Lung (tissue), 12 donors: ENCODE data around the gene LRP1B. TPM values are rescaled to one million over a fixed set of nuclear protein-coding genes. Genes with fewer than 3 reads are reported as not detected.
"Not testable (repeated sequence)": the region's sequence is repeated elsewhere in the genome, so short reads cannot be mapped to it uniquely, and the experiment has no call there.

ENCODE experiments used
- ATAC-seq: fragments of 200-7000 bp; cut with Tn5 transposase; one replicate; pipeline ENCODE4 v1.9.1; 2020; ENCODE audit warnings: moderate number of reproducible peaks; ENCODE audit not compliant: insufficient read depth, low FRiP score
- DNase-seq, 3 donors: peaks; one replicate each; pipeline ENCODE4 v3.0.0-alpha.2; 2013 to 2017
- H3K27ac ChIP-seq, 2 donors: one replicate each; pipeline ENCODE4 v1.5.1; 2013; ENCODE audit warnings: mild to moderate bottlenecking in 2 of 2, moderate library complexity in 2 of 2, control low read depth in 1 of 2, inconsistent platforms in 1 of 2, low read depth in 1 of 2, low read length in 1 of 2
- H3K27me3 ChIP-seq, 3 donors: one replicate each; pipeline ENCODE4 v1.5.1; 2013; ENCODE audit warnings: low read length in 2 of 3; ENCODE audit not compliant: control insufficient read depth in 3 of 3, insufficient read depth in 3 of 3
- H3K36me3 ChIP-seq, 4 donors: one replicate each; pipeline ENCODE4 v1.5.1; 2013; ENCODE audit warnings: low read length in 4 of 4, mild to moderate bottlenecking in 1 of 4, moderate library complexity in 1 of 4; ENCODE audit not compliant: control insufficient read depth in 4 of 4, insufficient read depth in 4 of 4
- H3K4me1 ChIP-seq, 5 donors: one replicate each; pipeline ENCODE4 v1.5.1; 2013; ENCODE audit warnings: low read length in 5 of 5, mild to moderate bottlenecking in 2 of 5, moderate library complexity in 1 of 5; ENCODE audit not compliant: control insufficient read depth in 5 of 5, insufficient read depth in 5 of 5
- H3K4me3 ChIP-seq: one replicate; pipeline ENCODE4 v1.5.1; 2013; ENCODE audit warnings: mild to moderate bottlenecking, control low read depth, moderate library complexity
- H3K9ac ChIP-seq, 2 donors: one replicate each; pipeline ENCODE4 v1.5.1; 2013; ENCODE audit warnings: low read length in 2 of 2, control low read depth in 1 of 2; ENCODE audit not compliant: insufficient read depth in 1 of 2
- H3K9me3 ChIP-seq, 4 donors: one replicate each; pipeline ENCODE4 v1.5.1; 2013; ENCODE audit warnings: low read length in 3 of 4, mild to moderate bottlenecking in 1 of 4, moderate library complexity in 1 of 4; ENCODE audit not compliant: control insufficient read depth in 4 of 4, insufficient read depth in 3 of 4
- CTCF ChIP-seq: IDR thresholded peaks from 2 replicates; pipeline ENCODE4 v1.5.1; 2012; ENCODE audit warnings: mild to moderate bottlenecking; ENCODE audit errors: control extremely low read depth, extremely low read depth
- WGBS, 2 donors: extraction: QIAGEN DNeasy Blood & Tissue Kit; methylation state at CpG; one replicate each; pipeline ENCODE4 v1.1.7; 2013; 5-methylcytosine and 5-hydroxymethylcytosine counted together
- polyA plus RNA-seq, 2 donors: library from polyadenylated mRNA; stranded (reverse); fragments of 200-250 nt; gene quantifications; one replicate each; pipeline ENCODE4 v1.2.1, GENCODE V29; 2013
- total RNA-seq, 2 donors: library from RNA; depleted of rRNA in 1 of 2; stranded (reverse); fragments of >200 nt in 1 of 2; gene quantifications; one replicate each; pipeline ENCODE4 v1.2.1, GENCODE V29; 2014 to 2021
- donor health status: control.
- donor health status: control.
- donor health status: Bipolar disorder and iron deficiency.
- donor health status: healthy.
- donor health status: DM: yes; HTN: yes; CAD: no.

The LRP1B gene
- total and polyA plus RNA-seq, 4 donors = 0.01 to 6.5 (median 0.16) TPM

- DNase-seq (no peak), ATAC-seq (no peak)
- Histone ChIP-seq H3K27me3 (no peaks in the 10 kb centered on the region), H3K4me1 (no peaks in the 10 kb centered on the region), H3K4me3 (no peak overlapping the region), H3K9ac (no peak overlapping the region), H3K9me3 (no peaks in the 10 kb centered on the region), H3K36me3 (no peaks in the 10 kb centered on the region), H3K27ac (no peak overlapping the region)
- WGBS, 2 donors = 86 to 96% methylated on average over 2 of the region's 2 CpGs
- no peak for TF ChIP-seq CTCF
Measured at GRCh38 chr2:140550821-140551220, 1580.0 kb downstream of the LRP1B start.

GRCh38 chr2:140544769-140545168 is 1586.0 kb downstream of the LRP1B start:
- H3K36me3 ChIP-seq, H3K4me3 ChIP-seq, DNase-seq, H3K4me1 ChIP-seq, H3K27ac ChIP-seq, H3K27me3 ChIP-seq, H3K9me3 ChIP-seq, H3K9ac ChIP-seq, ATAC-seq: not testable (repeated sequence)
- 62 to 86% methylated on average over 2 of the region's 2 CpGs for WGBS, 2 donors

GRCh38 chr2:140542627-140543026 is 1588.2 kb downstream of the LRP1B start:
- H3K36me3 ChIP-seq = no peaks in the 10 kb centered on the region
- H3K4me1 ChIP-seq = no peaks in the 10 kb centered on the region
- DNase-seq (no peak), ATAC-seq (no peak)
- no peak overlapping the region for H3K9ac ChIP-seq
- H3K4me3 ChIP-seq = no peak overlapping the region
- no peaks in the 10 kb centered on the region for H3K9me3 ChIP-seq
- H3K27ac ChIP-seq = no peak overlapping the region
- TF ChIP-seq CTCF = no peak
- no peaks in the 10 kb centered on the region for H3K27me3 ChIP-seq
- WGBS, 2 donors = 74 to 87% methylated on average over 5 of the region's 5 CpGs

GRCh38 chr2:140539242-140539875 is 1591.5 kb downstream of the LRP1B start:
- ATAC-seq (no peak), DNase-seq (no peak)
- 76 to 82% methylated on average over 7 of the region's 7 CpGs for WGBS, 2 donors
- Histone ChIP-seq H3K9me3 (no peaks in the 10 kb centered on the region), H3K27ac (no peak overlapping the region), H3K4me1 (no peaks in the 10 kb centered on the region), H3K36me3 (no peaks in the 10 kb centered on the region), H3K27me3 (no peaks in the 10 kb centered on the region), H3K9ac (no peak overlapping the region), H3K4me3 (no peak overlapping the region)
- TF ChIP-seq CTCF = no peak
